ENCODE results near the gene CUL1. TPM values are rescaled to one million over a fixed set of nuclear protein-coding genes. Genes with fewer than 3 reads are reported as not detected.
A peak's percentile ranks its signal among the peaks of the same experiment; 100 is the strongest.
"Not testable (repeated sequence)": the region's sequence is repeated elsewhere in the genome, so short reads cannot be mapped to it uniquely, and the experiment has no call there.

CUL1 gene
- total RNA-seq, 1 experiment from 2014 or later = 49.2 TPM

GRCh38 chr7:148709014-148709413, 10.3 kb downstream of the CUL1 start:
- no TSS peak for BruUV-seq (replicated peaks)
- CTCF ChIA-PET = interaction anchor here (0.6 to 0.7 kb wide), 4 partner anchors 9 to 139 kb away, joined by 3 read pairs; no protein-coding TSS in a partner anchor
- H3K27ac Mint-ChIP-seq (ENCODE audit: low read depth, unreplicated experiment) = no peak overlapping the region
- no peaks in the 10 kb centered on the region for H3K9me3 Mint-ChIP-seq (ENCODE audit: unreplicated experiment)
- POLR2A ChIA-PET = interaction anchor here (1.1 kb wide), 1 partner anchor 8 kb away, joined by 3 read pairs; no protein-coding TSS in a partner anchor
- H3K27me3 Mint-ChIP-seq (ENCODE audit: insufficient read depth, unreplicated experiment) = no peaks in the 10 kb centered on the region
- H3K4me3 Mint-ChIP-seq (ENCODE audit: unreplicated experiment) = no peak overlapping the region
- peaks cover 36% of the 10 kb centered on the region for H3K4me1 Mint-ChIP-seq (ENCODE audit: insufficient read depth, unreplicated experiment)
- no peak for TF ChIP-seq CTCF (IDR thresholded peaks at IDR 0.05; ENCODE audit: unreplicated experiment)
- no peak for DNase-seq (ENCODE audit: unreplicated experiment)
- intact Hi-C loops (cut with micrococcal nuclease) = no loop called here
- H3K36me3 Mint-ChIP-seq (ENCODE audit: insufficient read depth, unreplicated experiment) = no peaks in the 10 kb centered on the region

- BruUV-seq (replicated peaks); intact Hi-C loops (cut with micrococcal nuclease); H3K9me3 Mint-ChIP-seq (ENCODE audit: unreplicated experiment); H3K4me3 Mint-ChIP-seq (ENCODE audit: unreplicated experiment); DNase-seq (ENCODE audit: unreplicated experiment); H3K27ac Mint-ChIP-seq (ENCODE audit: low read depth, unreplicated experiment); H3K36me3 Mint-ChIP-seq (ENCODE audit: insufficient read depth, unreplicated experiment); H3K27me3 Mint-ChIP-seq (ENCODE audit: insufficient read depth, unreplicated experiment): not testable (repeated sequence)
- POLR2A ChIA-PET = interaction anchor here (2.5 to 2.9 kb wide), 2 partner anchors 10 to 11 kb away, joined by 9 to 23 read pairs; partner anchors contain the start of gene CUL1
- CTCF ChIA-PET = interaction anchor here (0.6 kb wide), 2 partner anchors 44 to 173 kb away, joined by 3 to 6 read pairs; no protein-coding TSS in a partner anchor
- H3K4me1 Mint-ChIP-seq (ENCODE audit: insufficient read depth, unreplicated experiment) = peaks cover 40% of the 10 kb centered on the region
These were observed 11.7 kb downstream of the CUL1 start for GRCh38 chr7:148710426-148710825.

GRCh38 chr7:148711191-148712102, 12.7 kb downstream of the CUL1 start:
- Mint-ChIP-seq H3K36me3 (ENCODE audit: insufficient read depth, unreplicated experiment) (peaks cover 8% of the 10 kb centered on the region), H3K4me3 (ENCODE audit: unreplicated experiment) (no peak overlapping the region), H3K9me3 (ENCODE audit: unreplicated experiment) (no peaks in the 10 kb centered on the region), H3K4me1 (ENCODE audit: insufficient read depth, unreplicated experiment) (peaks cover 40% of the 10 kb centered on the region), H3K27me3 (ENCODE audit: insufficient read depth, unreplicated experiment) (no peaks in the 10 kb centered on the region), H3K27ac (ENCODE audit: low read depth, unreplicated experiment) (peak overlapping the region; percentile 26)
- no TSS peak for BruUV-seq (replicated peaks)
- CTCF ChIA-PET = interaction anchor here (0.7 to 1.6 kb wide), 8 partner anchors 8 to 1077 kb away, joined by 3 to 6 read pairs (median 3); no protein-coding TSS in a partner anchor
- TF ChIP-seq CTCF (IDR thresholded peaks at IDR 0.05; ENCODE audit: unreplicated experiment) = no peak
- no peak for DNase-seq (ENCODE audit: unreplicated experiment)
- POLR2A ChIA-PET = interaction anchor here (0.8 to 2.9 kb wide), 4 partner anchors 8 to 230 kb away, joined by 3 to 23 read pairs (median 8); partner anchors contain the start of gene CUL1
- intact Hi-C loops (cut with micrococcal nuclease) = no loop called here

- no peak for DNase-seq (ENCODE audit: unreplicated experiment)
- no peaks in the 10 kb centered on the region for H3K27me3 Mint-ChIP-seq (ENCODE audit: insufficient read depth, unreplicated experiment)
- ChIA-PET CTCF (interaction anchor here (0.5 to 1.6 kb wide), 5 partner anchors 10 to 250 kb away, joined by 3 to 6 read pairs (median 4); no protein-coding TSS in a partner anchor), POLR2A (interaction anchor here (0.8 to 2.9 kb wide), 4 partner anchors 8 to 16 kb away, joined by 5 to 23 read pairs (median 8); partner anchors contain the start of gene CUL1)
- intact Hi-C loops (cut with micrococcal nuclease) = no loop called here
- H3K36me3 Mint-ChIP-seq (ENCODE audit: insufficient read depth, unreplicated experiment) = peaks cover 8% of the 10 kb centered on the region
- H3K4me3 Mint-ChIP-seq (ENCODE audit: unreplicated experiment) = no peak overlapping the region
- H3K27ac Mint-ChIP-seq (ENCODE audit: low read depth, unreplicated experiment) = no peak overlapping the region
- no TSS peak for BruUV-seq (replicated peaks)
- peaks cover 38% of the 10 kb centered on the region for H3K4me1 Mint-ChIP-seq (ENCODE audit: insufficient read depth, unreplicated experiment)
- no peak for TF ChIP-seq CTCF (IDR thresholded peaks at IDR 0.05; ENCODE audit: unreplicated experiment)
- no peaks in the 10 kb centered on the region for H3K9me3 Mint-ChIP-seq (ENCODE audit: unreplicated experiment)
These were observed 14.1 kb downstream of the CUL1 start for GRCh38 chr7:148712678-148713329.

All from MCF 10A (cell line).